ENCODE results near the gene LMOD2. TPM values are rescaled to one million over a fixed set of nuclear protein-coding genes. Genes with fewer than 3 reads are reported as not detected.

The LMOD2 gene
- total and polyA plus RNA-seq, 9 of the 15 experiments (the other 6 are each of a cell fraction or from before 2014, with no cell fraction given), result 0.04 TPM; not detected in 8

DNA sequence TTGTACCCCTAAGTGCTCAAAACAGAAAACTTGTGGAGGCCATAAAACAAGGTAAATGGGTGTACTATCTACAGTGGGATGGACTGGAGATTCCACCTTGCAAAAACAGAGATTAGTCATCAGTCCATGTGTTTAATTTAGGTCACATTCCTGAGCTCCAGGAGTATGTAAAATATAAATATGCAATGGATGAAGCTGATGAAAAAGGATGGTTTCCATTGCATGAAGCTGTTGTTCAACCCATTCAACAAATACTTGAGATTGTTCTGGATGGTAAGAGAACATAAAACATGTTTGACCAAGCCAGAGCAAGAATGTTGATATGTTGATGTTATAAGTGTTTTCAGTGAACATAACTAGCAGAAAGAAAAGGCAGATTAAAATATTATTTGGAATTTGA is 39.4 kb upstream of the LMOD2 start:
- H3K79me2 ChIP-seq (ENCODE audit: control insufficient read depth, insufficient read depth, low read length), result no peaks in the 10 kb centered on the region
- DNase-seq (ENCODE audit: extremely low read depth in 1 of 4, low spot score in 3 of 4) (no peak), FAIRE-seq (no peak), ATAC-seq (no peak)
- no peak overlapping the region for H3K4me3 ChIP-seq
- intact Hi-C loops (cut with micrococcal nuclease) (no loop called here), in situ Hi-C loops (cut with MboI) (no loop called here)
- H3K9me1 ChIP-seq (ENCODE audit: control insufficient read depth, insufficient read depth, low read length), result no peaks in the 10 kb centered on the region
- no peaks in the 10 kb centered on the region for H3K36me3 ChIP-seq (ENCODE audit: control insufficient read depth, insufficient read depth, low read length)
- H4K20me1 ChIP-seq (replicated peaks; ENCODE audit: control insufficient read depth, insufficient read depth, low read length), result no peaks in the 10 kb centered on the region
- H3K9ac ChIP-seq (ENCODE audit: insufficient read depth in 1 of 2, low read depth in 2 of 2, low read length in 2 of 2), result no peak overlapping the region
- no TSS peak for BruUV-seq (replicated peaks)
- POLR2A ChIA-PET, result interaction anchor here (1.7 kb wide), 1 partner anchor 8 kb away, joined by 4 read pairs; no protein-coding TSS in a partner anchor
- no peaks in the 10 kb centered on the region for H3K9me3 ChIP-seq (replicated peaks; ENCODE audit: control insufficient read depth, insufficient read depth, low read depth, low read length)
- H3K4me1 ChIP-seq (replicated peaks in 1 of 2; ENCODE audit: control insufficient read depth in 2 of 2, insufficient read depth in 2 of 2, low read length in 2 of 2), result no peaks in the 10 kb centered on the region; a peak in 1 of 5 replicates
- H3K27ac ChIP-seq (ENCODE audit: extremely low read depth, low read depth, low read length), result no peak overlapping the region
- H2AFZ ChIP-seq (ENCODE audit: low read depth, low read length), result no peak overlapping the region
- CTCF ChIA-PET (ENCODE audit: low intra/inter-chr PET ratio), result no interaction called here
- peaks cover 0 to 4% of the 10 kb centered on the region in 2 experiments; a peak in 1 of 5 replicates for H3K27me3 ChIP-seq (ENCODE audit: control insufficient read depth in 2 of 2, insufficient read depth in 2 of 2, low read length in 2 of 2)
- H3K4me2 ChIP-seq (ENCODE audit: insufficient read depth, low read length), result no peak overlapping the region
- TF ChIP-seq, protein P1, sequence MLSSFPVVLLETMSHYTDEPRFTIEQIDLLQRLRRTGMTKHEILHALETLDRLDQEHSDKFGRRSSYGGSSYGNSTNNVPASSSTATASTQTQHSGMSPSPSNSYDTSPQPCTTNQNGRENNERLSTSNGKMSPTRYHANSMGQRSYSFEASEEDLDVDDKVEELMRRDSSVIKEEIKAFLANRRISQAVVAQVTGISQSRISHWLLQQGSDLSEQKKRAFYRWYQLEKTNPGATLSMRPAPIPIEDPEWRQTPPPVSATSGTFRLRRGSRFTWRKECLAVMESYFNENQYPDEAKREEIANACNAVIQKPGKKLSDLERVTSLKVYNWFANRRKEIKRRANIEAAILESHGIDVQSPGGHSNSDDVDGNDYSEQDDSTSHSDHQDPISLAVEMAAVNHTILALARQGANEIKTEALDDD (IDR thresholded peaks at IDR 0.05), result no peak
- TF ChIP-seq HEY1 (CRISPR knock-in tag; IDR thresholded peaks at IDR 0.05; ENCODE audit: borderline replicate concordance) (no peak), ZNF253 (CRISPR knock-in tag; conservative IDR thresholded peaks at IDR 0.05) (no peak), HOXB6 (CRISPR knock-in tag; IDR thresholded peaks at IDR 0.05; ENCODE audit: borderline replicate concordance) (no peak), EGR1 (conservative IDR thresholded peaks at IDR 0.05) (no peak), TRIM24 (IDR thresholded peaks at IDR 0.05) (no peak), LCOR (CRISPR knock-in tag; IDR thresholded peaks at IDR 0.05) (no peak), ZNF212 (CRISPR knock-in tag; IDR thresholded peaks at IDR 0.05) (no peak), TRIM25 (IDR thresholded peaks at IDR 0.05; ENCODE audit: borderline replicate concordance) (no peak), MYBL2 (IDR thresholded peaks at IDR 0.05; ENCODE audit: low read depth) (no peak), MYBL2 (CRISPR knock-in tag; IDR thresholded peaks at IDR 0.05; ENCODE audit: borderline replicate concordance) (no peak), SRSF1 (IDR thresholded peaks at IDR 0.05; ENCODE audit: low read depth, low read length) (no peak), ZNF133 (CRISPR knock-in tag; IDR thresholded peaks at IDR 0.05) (no peak), POLR2AphosphoS5 (IDR thresholded peaks at IDR 0.05; ENCODE audit: control insufficient read depth, insufficient read depth, low read depth, low read length) (no peak), NUFIP1 (IDR thresholded peaks at IDR 0.05; ENCODE audit: partially characterized antibody) (no peak)
- TF ChIP-seq, protein P2, sequence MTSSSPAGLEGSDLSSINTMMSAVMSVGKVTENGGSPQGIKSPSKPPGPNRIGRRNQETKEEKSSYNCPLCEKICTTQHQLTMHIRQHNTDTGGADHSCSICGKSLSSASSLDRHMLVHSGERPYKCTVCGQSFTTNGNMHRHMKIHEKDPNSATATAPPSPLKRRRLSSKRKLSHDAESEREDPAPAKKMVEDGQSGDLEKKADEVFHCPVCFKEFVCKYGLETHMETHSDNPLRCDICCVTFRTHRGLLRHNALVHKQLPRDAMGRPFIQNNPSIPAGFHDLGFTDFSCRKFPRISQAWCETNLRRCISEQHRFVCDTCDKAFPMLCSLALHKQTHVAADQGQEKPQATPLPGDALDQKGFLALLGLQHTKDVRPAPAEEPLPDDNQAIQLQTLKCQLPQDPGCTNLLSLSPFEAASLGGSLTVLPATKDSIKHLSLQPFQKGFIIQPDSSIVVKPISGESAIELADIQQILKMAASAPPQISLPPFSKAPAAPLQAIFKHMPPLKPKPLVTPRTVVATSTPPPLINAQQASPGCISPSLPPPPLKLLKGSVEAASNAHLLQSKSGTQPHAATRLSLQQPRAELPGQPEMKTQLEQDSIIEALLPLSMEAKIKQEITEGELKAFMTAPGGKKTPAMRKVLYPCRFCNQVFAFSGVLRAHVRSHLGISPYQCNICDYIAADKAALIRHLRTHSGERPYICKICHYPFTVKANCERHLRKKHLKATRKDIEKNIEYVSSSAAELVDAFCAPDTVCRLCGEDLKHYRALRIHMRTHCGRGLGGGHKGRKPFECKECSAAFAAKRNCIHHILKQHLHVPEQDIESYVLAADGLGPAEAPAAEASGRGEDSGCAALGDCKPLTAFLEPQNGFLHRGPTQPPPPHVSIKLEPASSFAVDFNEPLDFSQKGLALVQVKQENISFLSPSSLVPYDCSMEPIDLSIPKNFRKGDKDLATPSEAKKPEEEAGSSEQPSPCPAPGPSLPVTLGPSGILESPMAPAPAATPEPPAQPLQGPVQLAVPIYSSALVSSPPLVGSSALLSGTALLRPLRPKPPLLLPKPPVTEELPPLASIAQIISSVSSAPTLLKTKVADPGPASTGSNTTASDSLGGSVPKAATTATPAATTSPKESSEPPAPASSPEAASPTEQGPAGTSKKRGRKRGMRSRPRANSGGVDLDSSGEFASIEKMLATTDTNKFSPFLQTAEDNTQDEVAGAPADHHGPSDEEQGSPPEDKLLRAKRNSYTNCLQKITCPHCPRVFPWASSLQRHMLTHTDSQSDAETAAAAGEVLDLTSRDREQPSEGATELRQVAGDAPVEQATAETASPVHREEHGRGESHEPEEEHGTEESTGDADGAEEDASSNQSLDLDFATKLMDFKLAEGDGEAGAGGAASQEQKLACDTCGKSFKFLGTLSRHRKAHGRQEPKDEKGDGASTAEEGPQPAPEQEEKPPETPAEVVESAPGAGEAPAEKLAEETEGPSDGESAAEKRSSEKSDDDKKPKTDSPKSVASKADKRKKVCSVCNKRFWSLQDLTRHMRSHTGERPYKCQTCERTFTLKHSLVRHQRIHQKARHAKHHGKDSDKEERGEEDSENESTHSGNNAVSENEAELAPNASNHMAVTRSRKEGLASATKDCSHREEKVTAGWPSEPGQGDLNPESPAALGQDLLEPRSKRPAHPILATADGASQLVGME (CRISPR knock-in tag; IDR thresholded peaks at IDR 0.05), result no peak
